ENCODE data around the gene PEAR1. TPM values are rescaled to one million over a fixed set of nuclear protein-coding genes. Genes with fewer than 3 reads are reported as not detected.

Gene PEAR1
- polyA plus RNA-seq, 3 donors: not detected

DNA sequence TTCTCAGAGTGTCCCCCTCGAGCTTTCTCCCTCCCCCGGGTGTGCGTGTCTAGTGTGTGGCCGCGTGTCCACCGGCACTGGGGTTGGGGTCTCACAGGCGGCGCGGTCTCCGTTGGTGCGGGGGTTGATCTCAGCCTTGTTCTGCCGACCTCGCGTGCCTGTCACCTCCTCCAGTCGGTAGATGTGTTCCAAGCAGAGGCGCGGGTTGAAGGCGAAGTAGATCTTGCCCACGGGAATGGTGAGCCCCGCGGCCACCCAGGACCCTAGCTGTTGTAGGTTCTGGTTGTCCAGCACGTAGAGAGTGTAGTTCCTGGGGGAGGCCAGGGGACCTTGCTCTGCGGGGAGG, 44.4 kb upstream of the PEAR1 start:
- peaks cover 34 to 61% of the 10 kb centered on the region in 2 donors for H3K27me3 ChIP-seq (ENCODE audit: control insufficient read depth in 2 of 2, insufficient read depth in 2 of 2, low read length in 2 of 2)
- Mint-ChIP-seq H3K27ac (no peak overlapping the region), H3K4me1 (peaks cover 6% of the 10 kb centered on the region), H3K27me3 (ENCODE audit: low read depth in 3 of 3) (peaks cover 63 to 73% (median 69%) of the 10 kb centered on the region in 3 donors), H3K4me3 (peak overlapping the region in 1 of 2 donors; percentile 77), H3K36me3 (no peaks in the 10 kb centered on the region), H3K9me3 (peaks cover 0 to 8% (median 2%) of the 10 kb centered on the region in 7 donors)
- no peak overlapping the region for H3K9ac ChIP-seq (ENCODE audit: insufficient read depth, low read length, poor library complexity, severe bottlenecking)
- no peak overlapping the region for H3K4me2 ChIP-seq (replicated peaks; ENCODE audit: extremely low read depth, low read length, poor library complexity, severe bottlenecking)
- H4K20me1 ChIP-seq (ENCODE audit: insufficient read depth, low read length): no peaks in the 10 kb centered on the region
- no peak for TF ChIP-seq CTCF (IDR thresholded peaks at IDR 0.05)
- H3K27ac ChIP-seq (ENCODE audit: low read depth in 1 of 2, low read length in 2 of 2): no peak overlapping the region
- H3K4me1 ChIP-seq (ENCODE audit: control insufficient read depth in 1 of 2, insufficient read depth in 2 of 2, low read length in 2 of 2): peaks cover 2 to 4% of the 10 kb centered on the region in 2 donors
- DNase-seq: no peak
- WGBS (ENCODE audit: insufficient coverage): 17% methylated on average over 20 of the region's 23 CpGs
- H3K79me2 ChIP-seq (ENCODE audit: insufficient read depth, low read length): no peaks in the 10 kb centered on the region
- no peak overlapping the region for H2AFZ ChIP-seq (ENCODE audit: insufficient read depth, low read depth, low read length, poor library complexity, severe bottlenecking)
- intact Hi-C loops (cut with micrococcal nuclease): no loop called here
- no peaks in the 10 kb centered on the region for H3K36me3 ChIP-seq (replicated peaks in 1 of 2; ENCODE audit: control insufficient read depth in 1 of 2, insufficient read depth in 2 of 2, low read length in 2 of 2)
- H3K9me3 ChIP-seq (replicated peaks in 1 of 2; ENCODE audit: control insufficient read depth in 1 of 2, insufficient read depth in 1 of 2, low read length in 2 of 2): peaks cover 0 to 8% of the 10 kb centered on the region in 2 donors
- no peak overlapping the region for H3K4me3 ChIP-seq (replicated peaks in 1 of 3; ENCODE audit: low read depth in 2 of 3, low read length in 3 of 3)

DNA sequence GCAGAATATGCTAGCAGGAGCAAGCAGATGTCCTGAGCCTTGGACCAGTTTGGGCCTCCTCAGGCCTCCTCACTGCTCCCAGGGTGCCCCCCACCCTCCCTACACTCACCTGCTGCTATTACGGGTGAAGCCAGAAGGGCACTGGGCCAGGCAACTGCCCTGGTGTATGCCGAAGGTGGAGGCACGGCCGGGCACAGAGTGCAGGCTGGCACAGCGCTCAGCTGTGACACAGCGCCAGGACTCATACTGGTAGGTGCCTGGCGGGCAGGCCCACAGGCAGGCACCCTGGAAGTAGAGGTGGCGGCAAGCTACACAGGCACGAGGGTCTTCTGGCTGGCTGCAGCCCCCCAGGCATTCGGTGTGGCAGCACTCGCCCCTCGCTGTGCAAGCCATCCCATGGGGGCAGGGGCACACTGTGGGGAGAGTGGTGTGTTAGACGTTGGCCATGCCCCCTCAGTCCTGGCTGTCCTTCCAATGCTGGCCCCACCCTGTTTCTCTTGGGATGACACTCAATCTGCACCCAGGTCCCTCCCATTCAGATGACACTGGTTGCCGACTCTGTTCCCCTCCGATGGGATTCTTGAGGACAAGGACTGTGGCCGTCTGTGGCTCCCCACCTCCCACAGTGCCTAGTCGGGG, 41.6 kb upstream of the PEAR1 start:
- H3K9me3 ChIP-seq (replicated peaks in 1 of 2; ENCODE audit: control insufficient read depth in 1 of 2, insufficient read depth in 1 of 2, low read length in 2 of 2): no peaks in the 10 kb centered on the region
- 89% methylated on average over 13 of the region's 17 CpGs for WGBS (ENCODE audit: insufficient coverage)
- Mint-ChIP-seq H3K36me3 (no peaks in the 10 kb centered on the region), H3K27me3 (ENCODE audit: low read depth in 3 of 3) (peaks cover 43 to 55% (median 48%) of the 10 kb centered on the region in 3 donors), H3K27ac (no peak overlapping the region), H3K9me3 (peaks cover 0 to 3% (median 0%) of the 10 kb centered on the region in 7 donors), H3K4me3 (no peak overlapping the region), H3K4me1 (peaks cover 5% of the 10 kb centered on the region)
- no peak for TF ChIP-seq CTCF (IDR thresholded peaks at IDR 0.05)
- intact Hi-C loops (cut with micrococcal nuclease): loop anchor here (10.0 kb wide), 2 partner anchors 57 to 157 kb away; no protein-coding TSS in a partner anchor
- H3K27me3 ChIP-seq (ENCODE audit: control insufficient read depth in 2 of 2, insufficient read depth in 2 of 2, low read length in 2 of 2): peaks cover 19 to 43% of the 10 kb centered on the region in 2 donors
- H4K20me1 ChIP-seq (ENCODE audit: insufficient read depth, low read length): no peaks in the 10 kb centered on the region
- H3K4me1 ChIP-seq (ENCODE audit: control insufficient read depth in 1 of 2, insufficient read depth in 2 of 2, low read length in 2 of 2): no peaks in the 10 kb centered on the region
- H2AFZ ChIP-seq (ENCODE audit: insufficient read depth, low read depth, low read length, poor library complexity, severe bottlenecking): no peak overlapping the region
- no peak for DNase-seq
- no peaks in the 10 kb centered on the region for H3K79me2 ChIP-seq (ENCODE audit: insufficient read depth, low read length)
- no peak overlapping the region for H3K4me3 ChIP-seq (replicated peaks in 1 of 3; ENCODE audit: low read depth in 2 of 3, low read length in 3 of 3)
- H3K27ac ChIP-seq (ENCODE audit: low read depth in 1 of 2, low read length in 2 of 2): no peak overlapping the region
- H3K9ac ChIP-seq (ENCODE audit: insufficient read depth, low read length, poor library complexity, severe bottlenecking): no peak overlapping the region
- H3K36me3 ChIP-seq (replicated peaks in 1 of 2; ENCODE audit: control insufficient read depth in 1 of 2, insufficient read depth in 2 of 2, low read length in 2 of 2): no peaks in the 10 kb centered on the region
- H3K4me2 ChIP-seq (replicated peaks; ENCODE audit: extremely low read depth, low read length, poor library complexity, severe bottlenecking): no peak overlapping the region

Measured in CD14-positive monocyte (primary cell).